Natural killer cell treated with Interleukin-12 subunit alpha and Interleukin-12 subunit beta and Interleukin-15 and Interleukin-18, amount 100 ng/mL, for 72 hours (primary cell): ENCODE measurements around the gene ALOX5. TPM values are rescaled to one million over a fixed set of nuclear protein-coding genes. Genes with fewer than 3 reads are reported as not detected.
"Not testable (repeated sequence)": the region's sequence is repeated elsewhere in the genome, so short reads cannot be mapped to it uniquely, and the experiment has no call there.

ENCODE experiments used
- ATAC-seq, 2 donors: fragments of 150-1000 bp; cut with Tn5 transposase in 1 of 2; sonication (Bioruptor Pico), chemical (Tn5 transposase) in 1 of 2; 2 replicates each; pipeline ENCODE4 v1.10.0; 2021
- DNase-seq: peaks from one replicate; pipeline ENCODE4 v3.0.0; 2022; ENCODE audit warnings: low spot score
- H3K27ac Mint-ChIP-seq, 2 donors: 1 replicate in 1 of 2; 2 replicates in 1 of 2; pipeline ENCODE4 v1.8.0; 2022; ENCODE audit warnings: mixed read lengths in 2 of 2, mild to moderate bottlenecking in 1 of 2, moderate library complexity in 1 of 2
- H3K27me3 Mint-ChIP-seq, 2 donors: 1 replicate in 1 of 2; 2 replicates in 1 of 2; pipeline ENCODE4 v1.8.0; 2022; ENCODE audit warnings: mixed read lengths in 2 of 2
- H3K36me3 Mint-ChIP-seq: one replicate; pipeline ENCODE4 v1.8.0; 2022; ENCODE audit warnings: mixed read lengths
- H3K4me1 Mint-ChIP-seq, 2 donors: 1 replicate in 1 of 2; 2 replicates in 1 of 2; pipeline ENCODE4 v1.8.0; 2022; ENCODE audit warnings: low read depth in 2 of 2, mixed read lengths in 2 of 2, mild to moderate bottlenecking in 1 of 2
- H3K4me3 Mint-ChIP-seq: one replicate; pipeline ENCODE4 v1.8.0; 2022; ENCODE audit warnings: mixed read lengths
- H3K9me3 Mint-ChIP-seq: 2 replicates; pipeline ENCODE4 v1.8.0; 2022; ENCODE audit warnings: mixed read lengths
- total RNA-seq, 2 donors: library from RNA; stranded (reverse); gene quantifications; one replicate each; pipeline ENCODE4 v1.2.3, GENCODE V29; 2022

Gene ALOX5
- total RNA-seq, 2 donors from 2014 or later, result 7.5 TPM; not detected in 1

- H3K27me3 Mint-ChIP-seq, result peaks cover 23 to 38% of the 10 kb centered on the region in 2 donors
- H3K4me1 Mint-ChIP-seq, DNase-seq, H3K36me3 Mint-ChIP-seq, H3K4me3 Mint-ChIP-seq, H3K9me3 Mint-ChIP-seq, H3K27ac Mint-ChIP-seq, ATAC-seq: not testable (repeated sequence)
Observed at GRCh38 chr10:45361983-45362799, 11.8 kb upstream of the ALOX5 start.

- peaks cover 36 to 50% of the 10 kb centered on the region in 2 donors for H3K27me3 Mint-ChIP-seq
- not testable (repeated sequence) for H3K4me3 Mint-ChIP-seq, H3K36me3 Mint-ChIP-seq, DNase-seq, H3K4me1 Mint-ChIP-seq, ATAC-seq, H3K27ac Mint-ChIP-seq, H3K9me3 Mint-ChIP-seq
Observed at GRCh38 chr10:45367643-45368042, 6.4 kb upstream of the ALOX5 start.

- DNase-seq, result no peak
Observed at GRCh38 chr10:45368181-45368580, 5.8 kb upstream of the ALOX5 start.

GRCh38 chr10:45370202-45370955 lies 3.6 kb upstream of the ALOX5 start:
- Mint-ChIP-seq H3K4me3 (no peak overlapping the region), H3K27me3 (peaks cover 37 to 50% of the 10 kb centered on the region in 2 donors), H3K9me3 (no peaks in the 10 kb centered on the region), H3K4me1 (peaks cover 4 to 8% of the 10 kb centered on the region in 2 donors), H3K36me3 (no peaks in the 10 kb centered on the region), H3K27ac (no peak overlapping the region)
- no peak for ATAC-seq
- DNase-seq, result no peak

More at GRCh38 chr10:45368181-45368580, 5.8 kb upstream of the ALOX5 start:
- H3K27me3 Mint-ChIP-seq, result peaks cover 37 to 51% of the 10 kb centered on the region in 2 donors
- no peak overlapping the region for H3K27ac Mint-ChIP-seq
- peaks cover 0 to 4% of the 10 kb centered on the region in 2 donors for H3K4me1 Mint-ChIP-seq
- no peak overlapping the region for H3K4me3 Mint-ChIP-seq
- H3K36me3 Mint-ChIP-seq, result no peaks in the 10 kb centered on the region
- no peak for ATAC-seq
- H3K9me3 Mint-ChIP-seq, result no peaks in the 10 kb centered on the region

- H3K4me1 Mint-ChIP-seq, result peaks cover 4 to 10% of the 10 kb centered on the region in 2 donors
- H3K9me3 Mint-ChIP-seq, result no peaks in the 10 kb centered on the region
- ATAC-seq (no peak), DNase-seq (no peak)
- H3K27me3 Mint-ChIP-seq, result peaks cover 42 to 57% of the 10 kb centered on the region in 2 donors
- H3K36me3 Mint-ChIP-seq, result no peaks in the 10 kb centered on the region
- no peak overlapping the region for H3K4me3 Mint-ChIP-seq
- H3K27ac Mint-ChIP-seq, result no peak overlapping the region
Observed at GRCh38 chr10:45371560-45371959, 2.5 kb upstream of the ALOX5 start.

GRCh38 chr10:45372251-45372951 lies 1.6 kb upstream of the ALOX5 start:
- Mint-ChIP-seq H3K4me1 (peaks cover 4 to 10% of the 10 kb centered on the region in 2 donors), H3K4me3 (peak overlapping the region; percentile 18), H3K27ac (no peak overlapping the region), H3K36me3 (no peaks in the 10 kb centered on the region), H3K27me3 (peaks cover 45 to 64% of the 10 kb centered on the region in 2 donors), H3K9me3 (no peaks in the 10 kb centered on the region)
- ATAC-seq (no peak), DNase-seq (no peak)

GRCh38 chr10:45373003-45373575 lies 927 bp upstream of the ALOX5 start:
- H3K27ac Mint-ChIP-seq, result no peak overlapping the region

GRCh38 chr10:45374350-45375052 lies 485 bp downstream of the ALOX5 start:
- Mint-ChIP-seq H3K27ac (no peak overlapping the region), H3K4me3 (no peak overlapping the region), H3K27me3 (peaks cover 39 to 62% of the 10 kb centered on the region in 2 donors), H3K36me3 (no peaks in the 10 kb centered on the region), H3K9me3 (no peaks in the 10 kb centered on the region), H3K4me1 (peaks cover 4 to 10% of the 10 kb centered on the region in 2 donors)
- DNase-seq (no peak), ATAC-seq (peak in 1 of 2 donors; percentile 45)

More at GRCh38 chr10:45373003-45373575, 927 bp upstream of the ALOX5 start:
- H3K27me3 Mint-ChIP-seq, result peaks cover 47 to 71% of the 10 kb centered on the region in 2 donors
- DNase-seq (no peak), ATAC-seq (peak; percentile 50 to 56)
- H3K9me3 Mint-ChIP-seq, result no peaks in the 10 kb centered on the region
- H3K4me1 Mint-ChIP-seq, result peaks cover 4 to 10% of the 10 kb centered on the region in 2 donors
- no peaks in the 10 kb centered on the region for H3K36me3 Mint-ChIP-seq
- H3K4me3 Mint-ChIP-seq, result peak overlapping the region; percentile 78

GRCh38 chr10:45375101-45375500 lies 1.1 kb downstream of the ALOX5 start:
- H3K4me1 Mint-ChIP-seq, result peaks cover 4 to 10% of the 10 kb centered on the region in 2 donors
- H3K9me3 Mint-ChIP-seq, result no peaks in the 10 kb centered on the region
- peaks cover 36 to 58% of the 10 kb centered on the region in 2 donors for H3K27me3 Mint-ChIP-seq
- DNase-seq (no peak), ATAC-seq (no peak)
- no peaks in the 10 kb centered on the region for H3K36me3 Mint-ChIP-seq
- no peak overlapping the region for H3K27ac Mint-ChIP-seq
- H3K4me3 Mint-ChIP-seq, result peak overlapping the region; percentile 64

GRCh38 chr10:45375716-45376231 lies 1.8 kb downstream of the ALOX5 start:
- ATAC-seq (no peak), DNase-seq (no peak)
- peaks cover 4 to 10% of the 10 kb centered on the region in 2 donors for H3K4me1 Mint-ChIP-seq
- H3K27me3 Mint-ChIP-seq, result peaks cover 30 to 51% of the 10 kb centered on the region in 2 donors
- H3K36me3 Mint-ChIP-seq, result no peaks in the 10 kb centered on the region
- H3K27ac Mint-ChIP-seq, result no peak overlapping the region
- peak overlapping the region; percentile 64 for H3K4me3 Mint-ChIP-seq
- H3K9me3 Mint-ChIP-seq, result no peaks in the 10 kb centered on the region

GRCh38 chr10:45376371-45376801 lies 2.4 kb downstream of the ALOX5 start:
- H3K27me3 Mint-ChIP-seq, result peaks cover 28 to 47% of the 10 kb centered on the region in 2 donors
- no peaks in the 10 kb centered on the region for H3K9me3 Mint-ChIP-seq
- ATAC-seq (no peak), DNase-seq (no peak)
- H3K27ac Mint-ChIP-seq, result peak overlapping the region in 1 of 2 donors; percentile 37
- H3K4me3 Mint-ChIP-seq, result no peak overlapping the region
- no peaks in the 10 kb centered on the region for H3K36me3 Mint-ChIP-seq
- peaks cover 4 to 10% of the 10 kb centered on the region in 2 donors for H3K4me1 Mint-ChIP-seq

GRCh38 chr10:45377321-45377720 lies 3.3 kb downstream of the ALOX5 start:
- Mint-ChIP-seq H3K27me3 (peaks cover 25 to 41% of the 10 kb centered on the region in 2 donors), H3K4me3 (no peak overlapping the region), H3K9me3 (no peaks in the 10 kb centered on the region), H3K4me1 (peaks cover 4 to 10% of the 10 kb centered on the region in 2 donors), H3K36me3 (no peaks in the 10 kb centered on the region), H3K27ac (peak overlapping the region in 1 of 2 donors; percentile 37)
- DNase-seq, result no peak
- ATAC-seq, result no peak
